Measurements from ENCODE around the gene DRAP1.

DRAP1 gene

GRCh38 chr11:65885808-65886536, 33.3 kb upstream of the DRAP1 start:
- DNase-seq (ENCODE audit: low read depth, low spot score), result no peak
- H3K4me3 ChIP-seq (ENCODE audit: low read depth, low read length), result no peak overlapping the region
- TF ChIP-seq CTCF (IDR thresholded peaks at IDR 0.05; ENCODE audit: insufficient read depth, low read length, missing control alignments), result no peak
- CTCF ChIA-PET, result interaction anchor here (0.8 to 33.3 kb wide), 23 partner anchors 7 to 181 kb away, joined by 3 to 1090 read pairs (median 17); partner anchors contain the start of genes BANF1, CFL1, CTSW and EFEMP2
- POLR2A ChIA-PET, result interaction anchor here (0.9 to 1.7 kb wide), 3 partner anchors 12 to 30 kb away, joined by 4 read pairs; no protein-coding TSS in a partner anchor

GRCh38 chr11:65886826-65887722, 32.2 kb upstream of the DRAP1 start:
- ChIA-PET CTCF (interaction anchor here (1.3 to 33.3 kb wide), 14 partner anchors 14 to 176 kb away, joined by 3 to 1090 read pairs (median 26); partner anchors contain the start of genes AP5B1, BANF1, CFL1 and CTSW), POLR2A (interaction anchor here (0.7 to 8.7 kb wide), 8 partner anchors 13 to 384 kb away, joined by 3 to 136 read pairs (median 18); partner anchors contain the start of genes C11orf68, CFL1, DRAP1 and FOSL1)
- H3K4me3 ChIP-seq (ENCODE audit: low read depth, low read length), result peak overlapping the region; percentile 94
- no peak for TF ChIP-seq CTCF (IDR thresholded peaks at IDR 0.05; ENCODE audit: insufficient read depth, low read length, missing control alignments)
- no peak for DNase-seq (ENCODE audit: low read depth, low spot score)

- no peak for DNase-seq (ENCODE audit: low read depth, low spot score)
- POLR2A ChIA-PET, result interaction anchor here (0.6 to 8.7 kb wide), 10 partner anchors 9 to 118 kb away, joined by 3 to 136 read pairs (median 6); partner anchors contain the start of genes C11orf68, CFL1, DRAP1 and FOSL1
- no peak for TF ChIP-seq CTCF (IDR thresholded peaks at IDR 0.05; ENCODE audit: insufficient read depth, low read length, missing control alignments)
- CTCF ChIA-PET, result interaction anchor here (0.7 to 33.3 kb wide), 24 partner anchors 15 to 231 kb away, joined by 3 to 1090 read pairs (median 10); partner anchors contain the start of genes AP5B1, C11orf68, CFL1 and CTSW
- H3K4me3 ChIP-seq (ENCODE audit: low read depth, low read length), result peak overlapping the region; percentile 94
Observed at GRCh38 chr11:65887723-65888162, 31.5 kb upstream of the DRAP1 start.

GRCh38 chr11:65888163-65888814, 30.9 kb upstream of the DRAP1 start, which contains the start of gene FIBP:
TSS of gene FIBP (minus strand) at chr11:65888471. CDS start at chr11:65888418, 53 bp downstream.
- ChIA-PET CTCF (interaction anchor here (0.7 to 33.3 kb wide), 31 partner anchors 16 to 380 kb away, joined by 3 to 1090 read pairs (median 5); partner anchors contain the start of genes AP5B1, BANF1, C11orf68 and CFL1), POLR2A (interaction anchor here (0.6 to 8.7 kb wide), 14 partner anchors 9 to 117 kb away, joined by 3 to 136 read pairs (median 5); partner anchors contain the start of genes C11orf68, CFL1, DRAP1 and FOSL1)
- H3K4me3 ChIP-seq (ENCODE audit: low read depth, low read length), result peak within 1 kb of the TSS; percentile 94
- no peak for TF ChIP-seq CTCF (IDR thresholded peaks at IDR 0.05; ENCODE audit: insufficient read depth, low read length, missing control alignments)
- DNase-seq (ENCODE audit: low read depth, low spot score), result peak; percentile 75

- DNase-seq (ENCODE audit: low read depth, low spot score), result peak; percentile 66
- peak; percentile 21 for TF ChIP-seq CTCF (IDR thresholded peaks at IDR 0.05; ENCODE audit: insufficient read depth, low read length, missing control alignments)
- ChIA-PET CTCF (interaction anchor here (0.9 to 33.3 kb wide), 18 partner anchors 9 to 185 kb away, joined by 3 to 1090 read pairs (median 9); partner anchors contain the start of genes C11orf68, CTSW, EFEMP2 and FOSL1), POLR2A (interaction anchor here (0.7 to 8.7 kb wide), 18 partner anchors 9 to 232 kb away, joined by 3 to 136 read pairs (median 4); partner anchors contain the start of genes C11orf68, CFL1, DRAP1 and FOSL1)
- peak within 1 kb of the TSS; percentile 73 for H3K4me3 ChIP-seq (ENCODE audit: low read depth, low read length)
Observed at GRCh38 chr11:65890324-65891218, 28.7 kb upstream of the DRAP1 start, which contains the start of gene CCDC85B. TSS of gene CCDC85B (plus strand) at chr11:65890673. CDS start at chr11:65890784, 111 bp downstream.

Data from AG04449 (cell line).